ENCODE data around the gene PCDHA6.
A peak's percentile ranks its signal among the peaks of the same experiment; 100 is the strongest.
"Not testable (repeated sequence)": the region's sequence is repeated elsewhere in the genome, so short reads cannot be mapped to it uniquely, and the experiment has no call there.

The PCDHA6 gene

GRCh38 chr5:140870221-140871201 lies 42.8 kb downstream of the PCDHA6 start:
- no peaks in the 10 kb centered on the region for H3K36me3 ChIP-seq (ENCODE audit: insufficient read depth, low read length)
- no peaks in the 10 kb centered on the region for H3K9me3 ChIP-seq (ENCODE audit: insufficient read depth, low read depth, low read length)
- H3K4me3 ChIP-seq (ENCODE audit: low read length, poor library complexity, severe bottlenecking), result no peak overlapping the region
- H3K9ac ChIP-seq (ENCODE audit: low read depth, low read length, poor library complexity, severe bottlenecking), result no peak overlapping the region
- no peaks in the 10 kb centered on the region for H3K9me2 ChIP-seq (replicated peaks; ENCODE audit: low read depth, low read length)
- H3K79me2 ChIP-seq (ENCODE audit: insufficient read depth, low read length), result no peaks in the 10 kb centered on the region
- no peaks in the 10 kb centered on the region for H3F3A ChIP-seq (ENCODE audit: low read depth)
- no peak overlapping the region for H2AFZ ChIP-seq (ENCODE audit: low read length)
- H3K4me2 ChIP-seq (ENCODE audit: low read depth, low read length, poor library complexity, severe bottlenecking), result no peak overlapping the region
- no peaks in the 10 kb centered on the region for H3K4me1 ChIP-seq (ENCODE audit: insufficient read depth, low read length, poor library complexity, severe bottlenecking)
- no peaks in the 10 kb centered on the region for H3K27me3 ChIP-seq (ENCODE audit: insufficient read depth, low read length, poor library complexity, severe bottlenecking)
- TF ChIP-seq EZH2phosphoT487 (IDR thresholded peaks at IDR 0.05; ENCODE audit: borderline replicate concordance) (no peak), CTCF (conservative IDR thresholded peaks at IDR 0.05; ENCODE audit: low read length) (no peak)
- H4K20me1 ChIP-seq (ENCODE audit: insufficient read depth, low read length, poor library complexity, severe bottlenecking), result no peaks in the 10 kb centered on the region

DNA sequence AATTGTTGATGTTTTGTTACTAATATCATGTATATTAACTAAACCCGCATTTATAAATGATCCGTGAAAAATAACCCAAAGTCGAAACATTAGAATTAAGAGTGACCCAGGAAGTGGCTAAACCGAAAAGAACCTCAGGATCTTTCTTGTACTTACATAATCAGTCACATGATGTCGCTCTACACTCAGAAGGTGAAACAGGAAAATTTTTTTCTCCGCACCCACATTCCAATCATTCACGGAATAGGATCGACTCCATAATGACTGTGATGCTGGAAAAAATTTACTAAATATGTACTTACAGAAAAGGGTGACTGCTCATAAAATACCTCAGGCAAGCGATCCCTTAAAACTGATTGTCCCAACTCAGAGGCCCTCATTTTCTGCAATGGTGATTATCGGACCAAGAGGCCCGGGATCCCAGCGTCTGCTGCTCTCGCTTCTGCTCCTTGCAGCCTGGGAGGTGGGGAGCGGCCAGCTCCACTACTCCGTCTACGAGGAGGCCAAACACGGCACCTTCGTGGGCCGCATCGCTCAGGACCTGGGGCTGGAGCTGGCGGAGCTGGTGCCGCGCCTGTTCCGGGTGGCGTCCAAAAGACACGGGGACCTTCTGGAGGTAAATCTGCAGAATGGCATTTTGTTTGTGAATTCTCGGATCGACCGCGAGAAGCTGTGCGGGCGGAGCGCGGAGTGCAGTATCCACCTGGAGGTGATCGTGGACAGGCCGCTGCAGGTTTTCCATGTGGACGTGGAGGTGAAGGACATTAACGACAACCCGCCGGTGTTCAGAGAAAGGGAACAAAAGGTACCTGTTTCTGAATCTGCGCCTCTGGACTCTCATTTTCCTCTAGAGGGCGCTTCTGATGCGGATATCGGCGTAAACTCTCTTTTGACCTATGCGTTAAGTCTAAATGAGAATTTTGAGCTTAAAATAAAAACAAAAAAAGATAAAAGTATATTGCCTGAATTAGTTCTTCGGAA lies 47.6 kb downstream of the PCDHA6 start, which contains the start of gene PCDHA12:
TSS of gene PCDHA12 (plus strand) at position 224 of the 981 bp plus-strand sequence. CDS start at position 389, 165 bp downstream.
- Histone ChIP-seq H3K4me1 (ENCODE audit: insufficient read depth, low read length, poor library complexity, severe bottlenecking) (no peaks in the 10 kb centered on the region), H2AFZ (ENCODE audit: low read length) (no peak within 1 kb of the TSS), H3K4me3 (ENCODE audit: low read length, poor library complexity, severe bottlenecking) (no peak within 1 kb of the TSS), H3K9me3 (ENCODE audit: insufficient read depth, low read depth, low read length) (peaks cover 4% of the 10 kb centered on the region; the same call in 1 of the 2 replicates), H3K36me3 (ENCODE audit: insufficient read depth, low read length) (no peaks in the 10 kb centered on the region), H3K27me3 (ENCODE audit: insufficient read depth, low read length, poor library complexity, severe bottlenecking) (no peaks in the 10 kb centered on the region), H3K4me2 (ENCODE audit: low read depth, low read length, poor library complexity, severe bottlenecking) (no peak within 1 kb of the TSS), H3K9me2 (replicated peaks; ENCODE audit: low read depth, low read length) (no peaks in the 10 kb centered on the region), H4K20me1 (ENCODE audit: insufficient read depth, low read length, poor library complexity, severe bottlenecking) (no peaks in the 10 kb centered on the region), H3K9ac (ENCODE audit: low read depth, low read length, poor library complexity, severe bottlenecking) (no peak within 1 kb of the TSS), H3K79me2 (ENCODE audit: insufficient read depth, low read length) (no peaks in the 10 kb centered on the region), H3F3A (ENCODE audit: low read depth) (no peaks in the 10 kb centered on the region)
- TF ChIP-seq CTCF (conservative IDR thresholded peaks at IDR 0.05; ENCODE audit: low read length) (0 out of 2 replicates have a peak, but pooled peaks have one; percentile 10), EZH2phosphoT487 (IDR thresholded peaks at IDR 0.05; ENCODE audit: borderline replicate concordance) (no peak)

GRCh38 chr5:140876541-140877261 lies 48.9 kb downstream of the PCDHA6 start:
- H3K36me3 ChIP-seq (ENCODE audit: insufficient read depth, low read length); H3K4me3 ChIP-seq (ENCODE audit: low read length, poor library complexity, severe bottlenecking): not testable (repeated sequence)

More at GRCh38 chr5:140876541-140877261, 48.9 kb downstream of the PCDHA6 start:
- H2AFZ ChIP-seq (ENCODE audit: low read length); H3K79me2 ChIP-seq (ENCODE audit: insufficient read depth, low read length); H3K9me3 ChIP-seq (ENCODE audit: insufficient read depth, low read depth, low read length); H3K27me3 ChIP-seq (ENCODE audit: insufficient read depth, low read length, poor library complexity, severe bottlenecking); H3K4me1 ChIP-seq (ENCODE audit: insufficient read depth, low read length, poor library complexity, severe bottlenecking); H3K4me2 ChIP-seq (ENCODE audit: low read depth, low read length, poor library complexity, severe bottlenecking); H3K9ac ChIP-seq (ENCODE audit: low read depth, low read length, poor library complexity, severe bottlenecking); H3F3A ChIP-seq (ENCODE audit: low read depth); H3K9me2 ChIP-seq (replicated peaks; ENCODE audit: low read depth, low read length); H4K20me1 ChIP-seq (ENCODE audit: insufficient read depth, low read length, poor library complexity, severe bottlenecking): not testable (repeated sequence)
